ENCODE data around the gene TNNI2. TPM values are rescaled to one million over a fixed set of nuclear protein-coding genes. Genes with fewer than 3 reads are reported as not detected.

The TNNI2 gene
- total and polyA plus RNA-seq, 11 donors = 0.22 to 3.3 (median 0.72) TPM; not detected in 8

- WGBS, 4 donors = 92 to 97% (median 94%) methylated on average over 4 to 14 of the region's 14 CpGs
- no peak for ATAC-seq
- intact Hi-C loops (cut with DNase I) = loop anchor here in 3 of 10 donors (2.0 to 5.0 kb wide), 3 partner anchors 181 to 318 kb away; no protein-coding TSS in a partner anchor
These were observed 4.6 kb upstream of the TNNI2 start for GRCh38 chr11:1834062-1834610.

GRCh38 chr11:1834779-1835670 lies 3.8 kb upstream of the TNNI2 start, which contains the start of gene SYT8:
Gene SYT8 (plus strand): TSS chr11:1834990. CDS start chr11:1835106, 116 bp downstream.
- peaks cover 0 to 18% (median 0%) of the 10 kb centered on the region in 9 donors for H3K27me3 ChIP-seq
- H3K36me3 ChIP-seq = no peaks in the 10 kb centered on the region
- H3K4me1 ChIP-seq = peaks cover 0 to 37% (median 13%) of the 10 kb centered on the region in 12 donors
- WGBS, 4 donors = 83 to 89% (median 87%) methylated on average over 20 to 26 of the region's 26 CpGs
- no peak within 1 kb of the TSS for H3K4me3 ChIP-seq
- DNase-seq (peak in 3 of 5 donors; percentile 20 to 56 (median 24)), ATAC-seq (no peak)
- intact Hi-C loops (cut with DNase I) = loop anchor here in 5 of 10 donors (2.0 to 5.0 kb wide), 6 partner anchors 47 to 317 kb away; partner anchors contain the start of genes PRR33 (in 1 of the 5) and TNNT3 (in 1 of the 5)
- H3K27ac ChIP-seq = no peak within 1 kb of the TSS
- H3K9me3 ChIP-seq = no peaks in the 10 kb centered on the region
- no peak for TF ChIP-seq POLR2A (IDR thresholded peaks at IDR 0.05)
- no peak for TF ChIP-seq CTCF (IDR thresholded peaks at IDR 0.05)

More at GRCh38 chr11:1834062-1834610, 4.6 kb upstream of the TNNI2 start:
- H3K27ac ChIP-seq = no peak overlapping the region
- H3K9me3 ChIP-seq = no peaks in the 10 kb centered on the region
- no peaks in the 10 kb centered on the region for H3K36me3 ChIP-seq
- no peak overlapping the region for H3K4me3 ChIP-seq
- H3K4me1 ChIP-seq = peaks cover 0 to 29% (median 12%) of the 10 kb centered on the region in 12 donors
- peaks cover 0 to 18% (median 0%) of the 10 kb centered on the region in 9 donors for H3K27me3 ChIP-seq
- peak in 3 of 5 donors; percentile 16 to 61 (median 19) for DNase-seq
- TF ChIP-seq POLR2A (IDR thresholded peaks at IDR 0.05) = no peak
- no peak for TF ChIP-seq CTCF (IDR thresholded peaks at IDR 0.05)

- DNase-seq (peak in 3 of 5 donors; percentile 16 to 34 (median 23)), ATAC-seq (no peak)
- H3K4me3 ChIP-seq = no peak overlapping the region
- H3K27ac ChIP-seq = no peak overlapping the region
- WGBS, 4 donors = 89 to 93% (median 91%) methylated on average over 5 to 12 of the region's 12 CpGs
- intact Hi-C loops (cut with DNase I) = loop anchor here in 5 of 10 donors (2.0 to 5.0 kb wide), 7 partner anchors 47 to 315 kb away; partner anchors contain the start of genes PRR33 (in 1 of the 5) and TNNT3 (in 1 of the 5)
- H3K36me3 ChIP-seq = no peaks in the 10 kb centered on the region
- no peaks in the 10 kb centered on the region for H3K9me3 ChIP-seq
- no peak for TF ChIP-seq POLR2A (IDR thresholded peaks at IDR 0.05)
- no peak for TF ChIP-seq CTCF (IDR thresholded peaks at IDR 0.05)
- H3K27me3 ChIP-seq = peaks cover 0 to 15% (median 0%) of the 10 kb centered on the region in 9 donors
- H3K4me1 ChIP-seq = peaks cover 0 to 43% (median 13%) of the 10 kb centered on the region in 12 donors
These were observed 3.1 kb upstream of the TNNI2 start for GRCh38 chr11:1835671-1836010.

Measured in heart left ventricle (tissue), 16 donors.